ENCODE measurements around the gene TICAM2. TPM values are rescaled to one million over a fixed set of nuclear protein-coding genes. Genes with fewer than 3 reads are reported as not detected.
A peak's percentile ranks its signal among the peaks of the same experiment; 100 is the strongest.

The TICAM2 gene
- total RNA-seq, 1 experiment from 2014 or later = 1.0 TPM

GRCh38 chr5:115605436-115605835, 3.2 kb upstream of the TICAM2 start (continued):
- TF ChIP-seq ZNF532 (CRISPR knock-in tag; IDR thresholded peaks at IDR 0.05; ENCODE audit: borderline replicate concordance) = no peak

- POLR2A ChIA-PET = no interaction called here
- peak; percentile 30 for ATAC-seq
- peaks cover 32% of the 10 kb centered on the region for H3K4me1 Mint-ChIP-seq
- no peaks in the 10 kb centered on the region for H3K36me3 Mint-ChIP-seq
- no peak for DNase-seq (ENCODE audit: low spot score)
- no peak overlapping the region for H3K27ac Mint-ChIP-seq
- peak overlapping the region; percentile 62 for H3K4me3 Mint-ChIP-seq
- no peaks in the 10 kb centered on the region for H3K27me3 Mint-ChIP-seq (ENCODE audit: low read depth)
- CTCF ChIA-PET = interaction anchor here (0.6 to 1.8 kb wide), 5 partner anchors 28 to 230 kb away, joined by 3 to 6 read pairs (median 4); no protein-coding TSS in a partner anchor
- no peaks in the 10 kb centered on the region for H3K9me3 Mint-ChIP-seq
- TF ChIP-seq ZNF281 (CRISPR knock-in tag; IDR thresholded peaks at IDR 0.05) (no peak), NR1H2 (CRISPR knock-in tag; IDR thresholded peaks at IDR 0.05) (no peak), ARID4B (CRISPR knock-in tag; IDR thresholded peaks at IDR 0.05; ENCODE audit: borderline replicate concordance) (no peak), MAX (CRISPR knock-in tag; IDR thresholded peaks at IDR 0.05) (no peak), KAT7 (CRISPR knock-in tag; IDR thresholded peaks at IDR 0.05; ENCODE audit: borderline replicate concordance) (no peak), ESRRA (CRISPR knock-in tag; IDR thresholded peaks at IDR 0.05; ENCODE audit: borderline replicate concordance) (no peak), NR3C1 (CRISPR knock-in tag; conservative IDR thresholded peaks at IDR 0.05; ENCODE audit: low read depth) (no peak), TCF7 (CRISPR knock-in tag; IDR thresholded peaks at IDR 0.05; ENCODE audit: low read depth) (no peak), ZNF121 (CRISPR knock-in tag; IDR thresholded peaks at IDR 0.05) (no peak), E2F5 (CRISPR knock-in tag; IDR thresholded peaks at IDR 0.05) (no peak), PRDM15 (CRISPR knock-in tag; IDR thresholded peaks at IDR 0.05) (no peak), GRHL2 (CRISPR knock-in tag; IDR thresholded peaks at IDR 0.05; ENCODE audit: insufficient replicate concordance, severe bottlenecking) (no peak), ZNF396 (CRISPR knock-in tag; IDR thresholded peaks at IDR 0.05; ENCODE audit: borderline replicate concordance) (no peak), PRRX2 (CRISPR knock-in tag; IDR thresholded peaks at IDR 0.05) (no peak), OVOL2 (CRISPR knock-in tag; IDR thresholded peaks at IDR 0.05; ENCODE audit: borderline replicate concordance) (no peak), JUN (CRISPR knock-in tag; IDR thresholded peaks at IDR 0.05) (no peak), ZSCAN18 (CRISPR knock-in tag; IDR thresholded peaks at IDR 0.05) (no peak)
These were observed 379 bp upstream of the TICAM2 start for GRCh38 chr5:115602591-115603125.
